Frontal cortex (tissue), 4 donors: ENCODE results near the gene NAMPT. TPM values are rescaled to one million over a fixed set of nuclear protein-coding genes. Genes with fewer than 3 reads are reported as not detected.
"Not testable (repeated sequence)": the region's sequence is repeated elsewhere in the genome, so short reads cannot be mapped to it uniquely, and the experiment has no call there.

Experiments used
- DNase-seq, 2 donors: peaks; one replicate each; pipeline ENCODE4 v3.0.0; 2012; ENCODE audit warnings: low spot score in 2 of 2
- FAIRE-seq: peaks from 2 replicates; lab custom pipeline; 2012; peaks lifted over from hg19 to GRCh38; lab: Jason Lieb, UNC
- total RNA-seq: library from RNA; depleted of rRNA; stranded (reverse); fragments of >200 nt; gene quantifications from one replicate; pipeline ENCODE4 v1.2.3, GENCODE V29; 2014
- donor health status: control.
- donor health status: control.
- donor health status: control.

NAMPT gene
- 50.1 TPM for total RNA-seq

DNA sequence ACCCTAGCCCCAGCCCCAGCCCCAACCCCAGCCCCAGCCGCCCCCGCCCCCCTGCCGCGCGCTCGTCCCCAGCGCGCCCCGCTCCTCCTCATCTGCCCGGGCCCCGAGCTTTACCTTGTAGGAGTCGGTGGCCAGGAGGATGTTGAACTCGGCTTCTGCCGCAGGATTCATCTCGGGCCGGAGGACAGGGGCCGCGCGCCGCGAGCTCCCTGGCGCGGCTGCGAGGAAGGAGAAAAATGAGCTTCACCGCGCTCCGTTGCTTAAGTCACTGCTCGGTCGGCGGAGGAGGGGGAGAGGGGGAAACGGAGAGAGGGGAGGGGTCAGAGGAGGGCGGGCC is at the start of gene NAMPT:
Gene NAMPT, minus strand, starts transcription at position 270 of the 337 bp plus-strand sequence. Its CDS starts 99 bp downstream, at position 171.
- FAIRE-seq (no peak), DNase-seq (no peak)

DNA sequence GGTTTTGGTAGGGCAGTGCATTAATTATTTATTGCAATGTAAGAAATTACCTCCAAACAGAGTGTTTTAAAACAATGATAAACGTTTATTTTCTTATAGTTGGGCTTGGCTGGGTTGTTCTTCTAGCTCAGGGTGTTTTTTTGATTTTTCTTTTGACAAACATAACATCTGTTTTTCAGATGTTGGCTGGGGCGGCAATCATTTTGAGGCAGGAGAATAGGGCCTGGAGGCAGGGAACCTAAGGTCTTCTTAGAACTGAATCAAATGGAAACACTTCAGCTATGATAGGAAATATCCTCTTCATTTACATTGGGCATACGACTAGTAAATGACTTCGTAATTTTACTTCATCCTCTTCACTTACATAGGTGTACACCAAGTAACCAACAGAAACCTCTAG is 47.4 kb upstream of the NAMPT start:
- FAIRE-seq (no peak), DNase-seq (no peak)

DNA sequence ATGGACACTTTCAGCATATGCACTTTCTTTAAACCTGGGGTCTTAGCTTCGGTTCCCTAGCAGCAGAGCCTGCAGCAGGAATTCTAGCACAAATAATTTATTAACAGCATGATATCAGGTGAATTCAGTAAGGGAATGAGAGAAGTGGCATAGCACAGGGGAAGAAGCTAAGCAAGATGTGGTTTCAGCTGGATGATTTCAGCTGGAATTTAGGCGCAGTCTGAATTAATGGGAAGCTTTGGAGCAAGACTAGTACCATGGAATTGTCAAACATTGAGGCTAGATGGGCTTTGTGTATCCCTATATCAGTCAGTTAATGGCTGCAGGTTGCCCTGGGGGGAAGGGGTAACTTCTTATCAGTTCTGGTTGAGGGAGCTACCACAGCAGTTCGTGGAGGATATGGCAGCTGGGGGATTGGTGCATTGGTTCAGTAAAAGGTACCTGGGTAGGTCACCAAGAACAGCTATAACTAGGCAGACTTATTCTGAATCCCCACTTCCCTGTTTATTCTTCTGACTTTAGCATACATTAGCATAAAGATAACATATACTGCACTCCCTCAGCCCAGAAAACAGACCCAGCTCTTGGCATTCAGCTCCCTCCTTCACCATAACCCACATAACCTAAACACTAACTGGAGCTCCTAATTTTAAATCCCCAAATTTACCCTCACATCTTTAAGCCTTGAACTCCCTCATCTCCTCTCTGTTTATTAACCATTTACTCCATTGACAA is 46.8 kb upstream of the NAMPT start:
- no peak for DNase-seq
- FAIRE-seq = no peak

DNA sequence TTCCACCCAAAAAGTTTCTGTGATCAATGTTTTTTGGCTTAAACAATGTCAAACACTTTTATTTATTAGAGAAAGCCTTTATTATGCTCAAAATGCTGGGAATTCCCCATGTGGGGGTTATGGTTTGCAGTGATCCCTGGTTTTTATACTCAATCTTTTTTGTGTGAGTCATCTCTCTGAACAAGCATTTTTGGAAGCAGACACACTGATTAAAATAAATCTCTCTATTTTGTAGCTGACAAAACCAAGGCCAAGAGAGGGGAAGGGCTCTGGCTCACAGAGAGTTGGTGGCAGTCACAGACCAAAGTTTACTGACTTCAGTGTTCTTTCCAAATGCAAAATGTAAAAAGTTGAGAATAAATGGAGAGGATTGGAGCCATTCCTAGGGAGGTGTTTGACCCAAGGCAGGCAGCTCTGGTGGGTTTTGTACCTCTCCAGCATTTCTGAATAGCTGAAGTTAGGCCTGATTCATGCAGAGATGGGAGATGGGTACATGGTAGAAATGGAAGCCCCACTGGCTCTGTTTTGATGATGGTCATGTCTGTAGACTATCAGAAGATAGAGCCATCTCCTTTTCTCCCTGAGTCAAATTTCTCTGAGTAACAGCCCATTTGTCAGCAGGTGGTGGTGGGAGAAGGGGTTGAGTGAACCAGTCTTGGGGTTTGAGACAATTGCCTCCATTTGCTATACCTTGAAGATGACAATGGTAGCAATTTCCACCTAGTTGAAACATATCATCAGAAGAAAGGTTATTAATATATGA is 45.4 kb upstream of the NAMPT start:
- no peak for FAIRE-seq

DNA sequence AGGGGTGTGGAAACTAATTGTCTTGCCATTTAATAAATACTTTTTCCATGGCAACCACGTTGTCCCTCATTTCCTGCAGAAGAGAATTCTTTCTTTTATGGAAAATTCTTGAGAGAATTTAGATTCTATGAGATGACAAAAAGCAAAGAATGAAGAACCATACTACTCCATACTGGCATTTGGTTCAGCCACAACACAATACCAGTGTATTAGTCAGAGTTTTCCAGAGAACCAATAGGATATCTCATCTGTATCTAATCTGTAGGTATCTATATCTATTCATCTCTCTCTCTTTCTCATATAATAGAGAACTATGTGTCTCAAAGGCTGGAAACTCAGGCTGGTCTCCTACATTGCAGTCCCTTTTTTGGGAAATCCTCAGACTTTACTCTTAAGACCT is 44.6 kb upstream of the NAMPT start:
- FAIRE-seq = no peak

More for the DNA sequence above, 45.4 kb upstream of the NAMPT start:
- no peak for DNase-seq

DNA sequence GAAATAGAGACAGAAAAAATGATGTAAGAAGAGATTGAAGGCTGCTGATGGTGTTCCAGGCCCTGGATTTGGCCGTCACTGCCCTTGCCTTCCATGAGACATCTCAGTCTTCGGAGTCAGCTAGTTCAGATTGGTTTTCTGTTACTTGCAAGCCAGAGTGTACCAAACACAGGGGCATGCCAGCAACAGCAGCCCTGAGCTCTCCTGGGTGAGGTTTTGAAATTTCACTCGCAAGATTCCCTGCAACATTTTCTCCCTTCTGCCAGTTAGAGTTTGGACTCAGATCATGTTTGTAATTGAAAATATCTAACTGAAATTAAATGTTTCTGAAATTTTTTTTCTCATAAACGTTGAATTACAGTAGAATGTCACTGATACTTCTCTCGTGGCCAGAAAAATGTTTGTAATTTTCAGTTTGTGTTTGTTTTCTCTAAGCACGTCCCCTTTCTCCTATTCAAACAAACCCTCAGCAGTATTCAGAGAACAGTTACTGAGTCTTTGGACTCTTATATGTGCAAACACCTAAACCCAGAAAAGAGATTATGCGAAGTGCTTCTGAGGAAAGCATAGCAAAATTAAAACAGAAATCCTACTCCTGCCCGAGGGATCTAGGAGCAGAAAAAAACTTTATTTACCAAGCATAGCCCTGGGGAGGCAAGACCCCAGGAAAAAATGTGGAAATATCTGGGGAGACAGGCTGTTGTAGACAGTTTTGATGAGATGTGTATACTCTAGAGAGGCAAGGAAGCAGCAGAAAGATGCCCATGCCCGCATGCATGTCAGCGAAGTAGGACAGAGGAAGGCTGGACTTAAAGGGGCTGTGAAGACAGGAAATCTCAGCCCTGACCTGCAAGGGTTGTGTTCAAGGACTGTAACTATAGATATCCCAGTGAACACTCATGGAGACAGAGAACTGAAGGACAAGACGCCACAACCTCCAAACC is 43.0 kb upstream of the NAMPT start:
- FAIRE-seq = no peak

More for the DNA sequence above, 44.6 kb upstream of the NAMPT start:
- no peak for DNase-seq

DNA sequence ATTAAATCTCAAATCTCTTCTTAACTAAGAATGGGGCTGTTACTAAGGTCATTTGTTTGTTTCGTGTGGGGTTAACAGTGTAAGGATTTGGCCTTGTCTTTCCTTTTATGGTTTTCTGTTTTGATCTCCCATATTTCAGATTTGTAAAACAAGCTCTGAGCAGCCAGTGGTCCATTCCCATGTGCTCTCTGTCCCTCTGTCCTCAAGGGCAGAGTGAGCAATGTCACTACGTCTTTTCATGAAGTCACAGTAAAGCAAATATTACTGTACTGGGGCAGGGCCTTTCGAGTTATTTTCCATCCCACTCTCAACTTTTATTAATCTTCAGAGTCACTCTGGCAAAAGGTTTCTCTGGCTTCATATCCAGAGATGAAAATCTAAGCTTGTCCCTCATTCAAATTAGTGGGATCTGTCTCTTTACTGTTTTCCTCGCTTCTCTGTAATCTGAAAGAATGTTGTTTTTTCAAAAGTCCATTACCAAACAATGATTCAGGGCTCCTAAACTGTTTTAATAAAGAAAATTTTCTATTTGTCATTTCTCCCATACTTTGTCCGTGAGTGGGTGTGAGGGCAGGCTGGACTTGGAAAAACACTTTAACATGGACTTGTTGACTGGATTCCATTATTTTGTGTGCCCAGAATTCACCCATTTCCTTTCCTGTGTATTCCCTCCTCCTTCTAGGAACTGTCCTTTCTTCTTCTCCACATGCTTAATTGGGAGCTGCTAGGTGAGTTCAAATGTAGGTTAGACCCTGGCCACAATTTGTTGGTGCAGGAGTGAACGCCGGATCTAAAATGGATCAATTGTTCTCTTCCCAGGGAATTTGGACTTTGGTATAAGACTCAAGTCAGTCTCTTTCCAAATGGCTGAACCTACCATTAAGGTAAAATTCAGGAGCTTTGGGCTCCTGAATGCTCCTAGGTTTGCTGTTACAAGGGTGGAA is 42.1 kb upstream of the NAMPT start:
- FAIRE-seq (no peak), DNase-seq (no peak)

More for the DNA sequence above, 43.0 kb upstream of the NAMPT start:
- no peak for DNase-seq

DNA sequence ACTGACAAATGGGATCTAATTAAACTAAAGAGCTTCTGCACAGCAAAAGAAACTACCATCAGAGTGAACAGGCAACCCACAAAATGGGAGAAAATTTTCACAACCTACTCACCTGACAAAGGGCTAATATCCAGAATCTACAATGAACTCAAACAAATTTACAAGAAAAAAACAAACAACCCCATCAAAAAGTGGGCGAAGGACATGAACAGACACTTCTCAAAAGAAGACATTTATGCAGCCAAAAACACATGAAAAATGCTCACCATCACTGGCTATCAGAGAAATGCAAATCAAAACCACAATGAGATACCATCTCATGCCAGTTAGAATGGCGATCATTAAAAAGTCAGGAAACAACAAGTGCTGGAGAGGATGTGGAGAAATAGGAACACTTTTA is 39.7 kb upstream of the NAMPT start:
- FAIRE-seq, DNase-seq: not testable (repeated sequence)

DNA sequence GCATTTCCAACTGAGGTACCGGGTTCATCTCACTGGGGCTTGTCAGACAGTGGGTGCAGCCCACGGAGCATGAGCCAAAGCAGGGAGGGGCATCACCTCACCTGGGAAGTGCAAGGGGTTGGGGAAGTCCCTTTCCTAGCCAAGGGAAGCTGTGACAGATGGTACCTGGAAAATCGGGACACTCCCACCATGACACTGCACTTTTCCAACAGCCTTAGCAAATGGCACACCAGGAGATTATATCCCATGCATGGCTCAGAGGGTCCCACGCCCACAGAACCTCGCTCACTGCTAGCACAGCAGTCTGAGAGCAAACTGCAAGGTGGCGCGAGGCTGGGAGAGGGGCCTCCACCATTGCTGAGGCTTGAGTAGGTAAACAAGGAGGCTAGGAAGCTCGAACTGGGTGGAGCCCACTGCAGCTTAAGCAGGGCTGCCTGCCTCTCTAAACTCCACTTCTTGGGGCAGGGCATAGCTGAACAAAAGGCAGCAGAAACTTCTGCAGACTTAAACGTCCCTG is 35.5 kb upstream of the NAMPT start:
- not testable (repeated sequence) for FAIRE-seq, DNase-seq

DNA sequence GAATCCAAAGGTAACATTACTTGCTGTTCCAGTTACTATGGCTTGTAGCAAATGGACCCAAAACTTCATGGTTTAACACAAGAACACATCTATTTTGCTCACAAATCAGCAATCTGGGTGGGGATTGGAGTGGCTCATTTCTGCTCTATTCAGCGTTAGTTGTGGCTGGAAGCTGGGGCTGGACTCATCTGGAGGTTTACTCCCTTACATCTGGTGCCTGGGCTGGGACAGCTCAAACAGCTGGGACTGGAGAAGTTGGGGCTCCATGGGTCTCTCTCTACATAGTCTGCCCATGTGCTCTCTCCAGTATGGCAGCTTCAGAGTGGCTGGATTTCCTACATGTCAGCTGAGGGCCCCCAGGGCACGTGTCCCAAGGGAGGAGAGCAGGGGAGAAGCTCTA is 33.7 kb upstream of the NAMPT start:
- FAIRE-seq (no peak), DNase-seq (no peak)

DNA sequence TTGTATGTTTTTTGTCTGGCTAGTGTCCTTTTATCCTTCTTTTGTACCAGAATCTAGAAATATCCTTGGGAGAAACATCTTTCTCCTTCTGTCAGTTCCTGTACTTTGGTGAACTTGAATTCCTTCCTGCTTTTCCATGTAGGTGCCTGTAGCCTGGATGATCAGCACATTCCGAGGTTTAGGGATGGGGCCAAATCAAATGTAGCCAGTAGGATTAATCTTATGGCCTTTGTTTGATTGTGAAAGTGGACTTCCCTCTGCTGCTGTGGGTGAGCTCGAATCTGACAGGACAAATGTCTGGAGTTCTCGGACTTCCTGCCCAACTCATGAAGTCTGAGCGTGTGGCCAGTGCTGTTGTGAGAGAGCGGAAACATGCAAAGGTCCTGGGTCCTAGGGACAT is 33.2 kb upstream of the NAMPT start:
- FAIRE-seq = no peak
- no peak for DNase-seq

DNA sequence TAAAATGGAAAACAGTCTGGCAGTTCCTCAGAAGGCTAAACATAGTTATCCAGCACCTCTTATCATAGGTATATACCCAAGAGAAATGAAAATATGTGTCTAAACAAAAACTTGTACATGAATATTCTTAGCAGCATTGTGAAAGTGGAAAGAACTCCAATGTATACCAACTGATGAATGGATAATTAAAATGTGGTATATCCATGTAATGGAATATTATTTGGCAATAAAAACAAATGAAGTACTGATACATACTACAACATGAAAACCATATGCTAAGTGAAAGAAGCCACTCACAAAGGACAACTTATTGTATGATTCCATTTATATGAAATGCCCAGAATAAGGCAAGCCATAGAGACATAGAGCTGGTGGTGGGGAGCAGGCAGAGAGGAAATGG is 32.2 kb upstream of the NAMPT start:
- DNase-seq (no peak), FAIRE-seq (no peak)

DNA sequence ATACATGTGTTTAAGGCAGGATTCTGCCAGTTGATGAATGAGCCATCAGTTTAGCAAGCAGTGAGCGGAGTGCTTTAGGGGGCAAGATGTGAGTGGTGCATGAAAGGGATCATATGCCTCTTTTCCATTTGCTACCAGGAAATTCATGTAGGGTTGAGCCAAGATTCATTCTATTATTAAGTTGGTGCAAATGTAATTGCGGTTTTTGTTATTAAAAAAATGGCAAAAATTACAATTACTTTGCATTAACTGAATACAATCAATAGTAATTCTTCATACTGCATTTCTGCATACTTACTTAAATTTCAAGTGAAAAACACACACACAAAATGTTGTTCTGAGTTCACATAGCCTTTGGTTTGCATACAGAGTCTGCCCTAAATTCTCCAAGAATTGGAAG is 30.1 kb upstream of the NAMPT start:
- DNase-seq (no peak), FAIRE-seq (no peak)

DNA sequence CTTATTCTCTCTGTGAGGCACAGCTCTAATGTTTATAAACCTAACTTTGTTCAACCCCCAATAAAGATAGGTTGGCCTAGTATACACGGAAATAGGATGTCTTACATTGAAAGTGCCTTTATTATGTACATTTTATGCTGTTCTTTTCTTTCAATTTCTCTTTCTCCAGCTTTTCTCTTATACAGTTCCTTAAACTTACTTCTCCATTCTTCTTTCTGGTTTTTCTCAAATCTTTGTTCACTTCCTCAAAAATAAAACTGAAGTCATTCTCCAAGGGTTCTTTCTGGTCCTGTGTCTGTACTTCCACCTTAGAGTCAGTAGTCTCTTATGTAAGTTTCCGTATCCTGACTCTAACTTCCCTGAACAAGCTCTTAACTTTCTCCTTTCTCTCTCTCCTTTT is 29.2 kb upstream of the NAMPT start:
- no peak for DNase-seq
- no peak for FAIRE-seq

DNA sequence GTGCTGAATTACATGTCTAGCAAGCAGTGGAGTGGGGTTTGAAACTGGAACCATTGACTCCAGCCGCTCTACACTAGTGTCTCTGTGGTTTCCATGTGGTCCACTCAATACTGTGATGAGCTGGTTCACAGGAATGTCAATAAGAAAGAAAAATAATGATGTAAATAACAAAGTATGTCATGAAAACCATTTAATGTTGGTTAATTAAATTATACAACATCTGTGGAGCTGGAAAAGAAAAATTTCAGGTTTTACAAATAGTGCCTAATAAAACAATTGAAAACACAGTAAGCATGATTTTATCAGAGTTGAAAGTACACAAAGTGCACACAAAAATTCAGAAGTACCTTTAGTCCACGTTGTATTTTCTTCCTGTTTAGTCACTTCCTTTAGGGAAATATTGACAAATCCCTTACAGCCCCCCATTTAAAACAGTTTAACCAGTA is 28.7 kb upstream of the NAMPT start:
- no peak for FAIRE-seq

DNA sequence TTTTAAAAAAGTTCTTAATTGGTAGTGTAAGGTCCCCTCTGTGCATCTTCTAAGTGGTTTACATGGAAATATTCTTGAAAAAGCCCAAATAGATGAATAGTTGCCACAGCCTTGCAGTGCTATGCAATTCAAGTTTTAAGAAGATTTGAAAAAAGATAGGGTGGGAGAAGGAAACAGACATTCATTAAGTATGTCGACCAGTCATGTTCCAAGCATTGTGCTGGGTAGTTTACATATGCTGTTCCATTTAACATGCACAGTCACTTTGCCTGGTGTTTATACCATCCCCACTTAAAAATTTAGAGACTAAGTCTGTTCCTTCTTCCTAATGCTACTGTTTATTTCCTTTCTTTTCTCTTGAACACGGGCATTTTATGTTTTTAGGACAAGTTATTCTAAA is 28.1 kb upstream of the NAMPT start:
- no peak for FAIRE-seq
- DNase-seq = no peak

More for the DNA sequence above, 28.7 kb upstream of the NAMPT start:
- DNase-seq = no peak

DNA sequence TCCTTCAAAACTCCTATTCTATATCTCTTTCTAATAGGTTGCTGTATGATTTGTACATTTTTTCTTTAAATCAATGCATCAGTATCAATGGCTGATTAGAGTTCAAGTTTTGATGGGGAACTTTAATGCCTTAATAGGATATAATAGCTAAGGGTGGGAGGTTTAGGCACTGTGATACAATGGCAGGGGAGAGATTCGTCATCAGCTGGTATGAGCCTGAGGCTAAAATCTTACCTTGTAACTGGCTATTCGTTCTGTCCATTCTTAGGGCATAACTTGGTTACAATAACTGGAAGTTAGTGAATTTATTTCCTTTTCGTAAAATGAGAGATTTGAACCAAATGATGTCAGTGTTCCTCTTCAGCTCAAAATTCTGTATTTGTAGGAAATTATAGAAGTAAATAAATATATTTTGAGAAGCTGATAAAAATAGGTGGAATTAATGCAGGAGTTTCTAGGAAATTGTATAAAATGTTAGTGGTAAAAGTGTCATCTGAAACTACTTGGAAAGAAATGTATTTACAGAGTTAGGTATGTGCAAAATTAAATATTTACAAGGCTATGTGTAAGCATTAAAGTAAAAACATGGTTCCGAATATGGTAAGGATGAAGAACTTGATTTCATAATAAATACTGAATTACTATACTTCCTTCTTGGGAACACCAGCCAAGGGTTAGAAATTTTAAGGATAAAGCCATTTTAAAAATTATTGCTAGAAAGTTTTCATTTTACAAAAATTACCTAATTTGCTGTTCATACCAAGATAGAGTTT is 27.5 kb upstream of the NAMPT start:
- FAIRE-seq = no peak

DNA sequence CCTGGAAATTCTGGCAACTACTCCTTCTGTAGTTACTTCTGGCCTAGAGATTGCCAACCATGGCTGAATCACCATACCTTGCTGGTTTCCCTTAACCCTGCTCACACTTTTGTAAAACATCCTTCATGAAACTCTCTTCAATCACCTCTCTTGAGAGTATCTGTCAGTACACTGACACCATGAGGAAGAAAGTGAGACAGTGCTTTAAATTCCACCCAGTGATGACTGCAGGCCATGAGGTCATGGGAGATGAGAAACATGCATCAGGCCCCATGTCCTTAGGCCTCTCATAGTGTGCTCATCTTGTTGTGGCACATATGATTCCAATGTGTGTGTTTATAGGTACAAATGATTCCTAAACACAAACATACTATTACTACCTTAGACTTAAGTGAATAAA is 24.6 kb upstream of the NAMPT start:
- DNase-seq (no peak), FAIRE-seq (no peak)

More for the DNA sequence above, 27.5 kb upstream of the NAMPT start:
- no peak for DNase-seq
